A673 (cell line): ENCODE data around the gene PLAC9. TPM values are rescaled to one million over a fixed set of nuclear protein-coding genes. Genes with fewer than 3 reads are reported as not detected.
"Not testable (repeated sequence)": the region's sequence is repeated elsewhere in the genome, so short reads cannot be mapped to it uniquely, and the experiment has no call there.

ENCODE experiments used
- BruUV-seq: library from RNA; stranded (reverse); fragments of 400-500 nt; replicated peaks from 2 replicates; lab custom pipeline; 2021; lab: Mats Ljungman, UMichigan
- CTCF ChIA-PET: fragments of 300-600 bp; sonication (Branson Sonifier 250); formaldehyde crosslinking; loops from one replicate; lab custom pipeline; 2022; ENCODE audit warnings: antibody characterized with exemption; lab: Charles Lee
- POLR2A ChIA-PET: fragments of 300-600 bp; sonication (Branson Sonifier 250); formaldehyde crosslinking; loops from one replicate; lab custom pipeline; 2022; ENCODE audit warnings: antibody characterized with exemption; ENCODE audit not compliant: low non-redundant PET; lab: Charles Lee
- DNase-seq: peaks from one replicate; pipeline ENCODE4 v3.0.0-alpha.2; 2015; ENCODE audit warnings: low spot score
- H3K27ac ChIP-seq: fragments of 200-600 bp; sonication (generic); 2 replicates; pipeline ENCODE4 v1.5.1; 2016; ENCODE audit warnings: mixed run types, low read depth, mild to moderate bottlenecking, mixed read lengths, antibody characterized with exemption, low read length; ENCODE audit not compliant: poor library complexity, severe bottlenecking
- H3K27me3 ChIP-seq: fragments of 200-600 bp; sonication (generic); replicated peaks from 2 replicates; pipeline ENCODE4 v1.6.1; 2017; ENCODE audit warnings: mixed run types, low read depth, mild to moderate bottlenecking, mixed read lengths, antibody characterized with exemption, low read length; ENCODE audit not compliant: insufficient read depth, poor library complexity
- H3K36me3 ChIP-seq: fragments of 200-600 bp; sonication (generic); 2 replicates; pipeline ENCODE4 v1.6.1; 2016; ENCODE audit warnings: mixed run types, mild to moderate bottlenecking, mixed read lengths, antibody characterized with exemption, low read length; ENCODE audit not compliant: insufficient read depth, poor library complexity, severe bottlenecking
- H3K4me1 ChIP-seq: fragments of 200-600 bp; sonication (generic); 2 replicates; pipeline ENCODE4 v1.6.1; 2017; ENCODE audit warnings: mixed run types, mild to moderate bottlenecking, mixed read lengths, antibody characterized with exemption, low read length; ENCODE audit not compliant: insufficient read depth, poor library complexity, severe bottlenecking
- H3K4me3 ChIP-seq: fragments of 200-600 bp; sonication (generic); 2 replicates; pipeline ENCODE4 v1.5.1; 2016; ENCODE audit warnings: low read depth, mixed run types, mild to moderate bottlenecking, mixed read lengths, low read length; ENCODE audit not compliant: poor library complexity, severe bottlenecking
- H3K9me3 ChIP-seq: fragments of 200-600 bp; sonication (generic); 2 replicates; pipeline ENCODE4 v1.6.1; 2016; ENCODE audit warnings: mixed run types, low read depth, mild to moderate bottlenecking, mixed read lengths, antibody characterized with exemption, low read length; ENCODE audit not compliant: poor library complexity, severe bottlenecking
- EZH2 ChIP-seq: fragments of 200-600 bp; sonication (generic); IDR thresholded peaks from 2 replicates; pipeline ENCODE4 v1.6.1; 2017; ENCODE audit warnings: borderline replicate concordance, low read depth, mild to moderate bottlenecking, mixed read lengths, antibody characterized with exemption, low read length; ENCODE audit not compliant: poor library complexity, severe bottlenecking
- intact Hi-C: fragments of 100-400 bp; cut with micrococcal nuclease; formaldehyde crosslinking; loops from one replicate; pipeline ENCODE4 v1.10.0; 2022; ENCODE audit not compliant: unreplicated experiment
- total RNA-seq: library from RNA; stranded (reverse); gene quantifications from 2 replicates; pipeline ENCODE4 v1.2.3, GENCODE V29; 2021
- TF ChIP-seq, protein P1 (sequence below): fragments of 300-800, 200-600 bp; sonication (generic); conservative IDR thresholded peaks from 2 replicates; pipeline ENCODE4 v1.5.1; 2017; ENCODE audit warnings: low read depth, mild to moderate bottlenecking, antibody characterized with exemption, low read length, moderate library complexity, mixed read lengths

PLAC9 gene
- total RNA-seq, 1 experiment from 2014 or later, result not detected

- H3K27ac ChIP-seq, result no peak overlapping the region
- H3K4me1 ChIP-seq, result peaks cover 4% of the 10 kb centered on the region
- no peaks in the 10 kb centered on the region for H3K9me3 ChIP-seq
- DNase-seq, result no peak
- POLR2A ChIA-PET, result no interaction called here
- intact Hi-C loops, result no loop called here
- H3K4me3 ChIP-seq, result no peak overlapping the region
- no TSS peak for BruUV-seq
- H3K36me3 ChIP-seq, result no peaks in the 10 kb centered on the region
- CTCF ChIA-PET, result no interaction called here
- TF ChIP-seq, protein P1, sequence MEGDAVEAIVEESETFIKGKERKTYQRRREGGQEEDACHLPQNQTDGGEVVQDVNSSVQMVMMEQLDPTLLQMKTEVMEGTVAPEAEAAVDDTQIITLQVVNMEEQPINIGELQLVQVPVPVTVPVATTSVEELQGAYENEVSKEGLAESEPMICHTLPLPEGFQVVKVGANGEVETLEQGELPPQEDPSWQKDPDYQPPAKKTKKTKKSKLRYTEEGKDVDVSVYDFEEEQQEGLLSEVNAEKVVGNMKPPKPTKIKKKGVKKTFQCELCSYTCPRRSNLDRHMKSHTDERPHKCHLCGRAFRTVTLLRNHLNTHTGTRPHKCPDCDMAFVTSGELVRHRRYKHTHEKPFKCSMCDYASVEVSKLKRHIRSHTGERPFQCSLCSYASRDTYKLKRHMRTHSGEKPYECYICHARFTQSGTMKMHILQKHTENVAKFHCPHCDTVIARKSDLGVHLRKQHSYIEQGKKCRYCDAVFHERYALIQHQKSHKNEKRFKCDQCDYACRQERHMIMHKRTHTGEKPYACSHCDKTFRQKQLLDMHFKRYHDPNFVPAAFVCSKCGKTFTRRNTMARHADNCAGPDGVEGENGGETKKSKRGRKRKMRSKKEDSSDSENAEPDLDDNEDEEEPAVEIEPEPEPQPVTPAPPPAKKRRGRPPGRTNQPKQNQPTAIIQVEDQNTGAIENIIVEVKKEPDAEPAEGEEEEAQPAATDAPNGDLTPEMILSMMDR, result no peak
- TF ChIP-seq EZH2, result no peak
- H3K27me3 ChIP-seq, result peaks cover 2% of the 10 kb centered on the region
These were observed 5.7 kb upstream of the PLAC9 start for GRCh38 chr10:80126876-80127275.

- intact Hi-C loops, result no loop called here
- Histone ChIP-seq H3K27ac (no peak overlapping the region), H3K36me3 (no peaks in the 10 kb centered on the region), H3K9me3 (no peaks in the 10 kb centered on the region), H3K27me3 (peaks cover 19% of the 10 kb centered on the region), H3K4me3 (no peak overlapping the region), H3K4me1 (no peaks in the 10 kb centered on the region)
- no peak for TF ChIP-seq EZH2
- TF ChIP-seq, protein P1, result no peak
- no peak for DNase-seq
- no TSS peak for BruUV-seq
- ChIA-PET POLR2A (no interaction called here), CTCF (no interaction called here)
These were observed 1.0 kb upstream of the PLAC9 start for GRCh38 chr10:80131499-80131901.

DNA sequence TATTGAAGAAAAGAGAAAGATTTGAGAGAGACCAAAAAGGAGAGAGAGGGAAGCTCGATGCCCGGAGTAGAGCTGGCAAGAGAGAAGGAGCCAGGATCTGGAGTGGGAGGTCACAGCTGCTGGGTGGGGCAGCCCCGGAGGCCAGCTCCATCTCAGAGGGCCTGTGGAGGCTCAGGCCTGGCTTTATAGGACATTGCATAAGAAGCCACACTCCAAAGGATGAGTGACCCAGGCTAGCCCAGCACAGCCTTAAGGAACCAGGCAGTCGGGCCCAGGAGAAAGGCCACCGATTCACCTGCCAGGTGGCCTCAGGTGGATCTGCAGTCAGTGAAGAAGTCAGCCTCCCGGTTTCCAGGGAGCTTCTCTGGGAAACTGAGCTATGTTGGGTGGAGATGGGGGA lies 676 bp downstream of the PLAC9 start:
- intact Hi-C loops, result no loop called here
- ChIA-PET CTCF (interaction anchor here (0.6 kb wide), 1 partner anchor 689 kb away, joined by 4 read pairs; no protein-coding TSS in a partner anchor), POLR2A (no interaction called here)
- BruUV-seq, result no TSS peak
- no peaks in the 10 kb centered on the region for H3K9me3 ChIP-seq
- H3K4me3 ChIP-seq, result no peak overlapping the region
- H3K27ac ChIP-seq, result no peak overlapping the region
- no peak for DNase-seq
- H3K36me3 ChIP-seq, result no peaks in the 10 kb centered on the region
- peaks cover 19% of the 10 kb centered on the region for H3K27me3 ChIP-seq
- TF ChIP-seq, protein P1, result no peak
- no peak for TF ChIP-seq EZH2
- H3K4me1 ChIP-seq, result no peaks in the 10 kb centered on the region

GRCh38 chr10:80133687-80134086 lies 1.2 kb downstream of the PLAC9 start:
- H3K9me3 ChIP-seq, POLR2A ChIA-PET, H3K27ac ChIP-seq, H3K4me3 ChIP-seq, DNase-seq, intact Hi-C loops, H3K4me1 ChIP-seq, CTCF ChIA-PET, BruUV-seq, H3K36me3 ChIP-seq: not testable (repeated sequence)
- peaks cover 19% of the 10 kb centered on the region for H3K27me3 ChIP-seq
